ENCODE data around the gene PSMD7.

PSMD7 gene

GRCh38 chr16:74253161-74253938 lies 43.3 kb upstream of the PSMD7 start:
- no peak overlapping the region for H2BK120ac ChIP-seq (ENCODE audit: insufficient read depth, low read length, poor library complexity)
- H2AFZ ChIP-seq (ENCODE audit: insufficient read depth, low read length, poor library complexity), result no peak overlapping the region
- H4K91ac ChIP-seq (ENCODE audit: low read depth, low read length), result no peak overlapping the region
- H3K79me2 ChIP-seq (ENCODE audit: control insufficient read depth, insufficient read depth, low read length, poor library complexity), result no peaks in the 10 kb centered on the region
- no peak overlapping the region for H2AK5ac ChIP-seq (ENCODE audit: low read length)
- no peak overlapping the region for H3K4me3 ChIP-seq (ENCODE audit: low read depth, low read length)
- no peaks in the 10 kb centered on the region for H3K36me3 ChIP-seq (ENCODE audit: control insufficient read depth in 1 of 2, insufficient read depth in 2 of 2, low read length in 2 of 2)
- no peak overlapping the region for H3K4ac ChIP-seq (ENCODE audit: low read depth, low read length)
- H2BK5ac ChIP-seq (ENCODE audit: low read depth, low read length, poor library complexity), result no peak overlapping the region
- H3K14ac ChIP-seq (ENCODE audit: low read length), result no peak overlapping the region
- no peak overlapping the region for H3K9ac ChIP-seq (ENCODE audit: low read length)
- H4K8ac ChIP-seq (ENCODE audit: low read depth, low read length), result no peak overlapping the region
- no peak for DNase-seq
- H2BK12ac ChIP-seq (ENCODE audit: low read length), result no peak overlapping the region
- H3K4me2 ChIP-seq (ENCODE audit: low read length), result no peak overlapping the region
- no peaks in the 10 kb centered on the region for H3K4me1 ChIP-seq (ENCODE audit: control insufficient read depth in 1 of 2, insufficient read depth in 2 of 2, low read length in 2 of 2)
- H3K18ac ChIP-seq (ENCODE audit: low read length), result no peak overlapping the region
- H3K23ac ChIP-seq (ENCODE audit: low read length), result no peak overlapping the region
- no peaks in the 10 kb centered on the region for H3K9me3 ChIP-seq (ENCODE audit: insufficient read depth, low read depth, low read length)
- H3K27ac ChIP-seq (ENCODE audit: low read depth, low read length), result no peak overlapping the region
- H4K12ac ChIP-seq (ENCODE audit: low read depth, low read length), result no peak overlapping the region
- no peaks in the 10 kb centered on the region for H3K79me1 ChIP-seq (ENCODE audit: low read length)
- no CpG with 5 or more reads among the region's 6 CpGs for WGBS (ENCODE audit: extremely low coverage, insufficient coverage, insufficient read length)
- H3K27me3 ChIP-seq (ENCODE audit: insufficient read depth, low read length), result no peaks in the 10 kb centered on the region

GRCh38 chr16:74257061-74257460 lies 39.6 kb upstream of the PSMD7 start:
- Histone ChIP-seq H4K91ac (ENCODE audit: low read depth, low read length) (no peak overlapping the region), H3K9me3 (ENCODE audit: insufficient read depth, low read depth, low read length) (no peaks in the 10 kb centered on the region), H3K4ac (ENCODE audit: low read depth, low read length) (no peak overlapping the region), H2AK5ac (ENCODE audit: low read length) (no peak overlapping the region), H2AFZ (ENCODE audit: insufficient read depth, low read length, poor library complexity) (no peak overlapping the region), H3K36me3 (ENCODE audit: control insufficient read depth in 1 of 2, insufficient read depth in 2 of 2, low read length in 2 of 2) (no peaks in the 10 kb centered on the region), H3K27ac (ENCODE audit: low read depth, low read length) (no peak overlapping the region), H3K79me2 (ENCODE audit: control insufficient read depth, insufficient read depth, low read length, poor library complexity) (no peaks in the 10 kb centered on the region), H4K12ac (ENCODE audit: low read depth, low read length) (no peak overlapping the region), H3K18ac (ENCODE audit: low read length) (no peak overlapping the region), H3K27me3 (ENCODE audit: insufficient read depth, low read length) (no peaks in the 10 kb centered on the region), H3K79me1 (ENCODE audit: low read length) (no peaks in the 10 kb centered on the region), H2BK120ac (ENCODE audit: insufficient read depth, low read length, poor library complexity) (no peak overlapping the region), H3K14ac (ENCODE audit: low read length) (no peak overlapping the region), H3K4me3 (ENCODE audit: low read depth, low read length) (no peak overlapping the region), H2BK5ac (ENCODE audit: low read depth, low read length, poor library complexity) (no peak overlapping the region), H2BK12ac (ENCODE audit: low read length) (no peak overlapping the region), H3K4me1 (ENCODE audit: control insufficient read depth in 1 of 2, insufficient read depth in 2 of 2, low read length in 2 of 2) (no peaks in the 10 kb centered on the region), H3K23ac (ENCODE audit: low read length) (no peak overlapping the region), H3K4me2 (ENCODE audit: low read length) (no peak overlapping the region), H4K8ac (ENCODE audit: low read depth, low read length) (no peak overlapping the region), H3K9ac (ENCODE audit: low read length) (no peak overlapping the region)
- no CpG with 5 or more reads among the region's 7 CpGs for WGBS (ENCODE audit: extremely low coverage, insufficient coverage, insufficient read length)
- DNase-seq, result no peak

- Histone ChIP-seq H2BK5ac (ENCODE audit: low read depth, low read length, poor library complexity) (no peak overlapping the region), H3K79me1 (ENCODE audit: low read length) (no peaks in the 10 kb centered on the region), H4K91ac (ENCODE audit: low read depth, low read length) (no peak overlapping the region), H2AFZ (ENCODE audit: insufficient read depth, low read length, poor library complexity) (no peak overlapping the region), H3K9ac (ENCODE audit: low read length) (no peak overlapping the region), H3K4me3 (ENCODE audit: low read depth, low read length) (no peak overlapping the region), H4K8ac (ENCODE audit: low read depth, low read length) (no peak overlapping the region), H3K27ac (ENCODE audit: low read depth, low read length) (no peak overlapping the region), H3K9me3 (ENCODE audit: insufficient read depth, low read depth, low read length) (no peaks in the 10 kb centered on the region), H3K4me1 (ENCODE audit: control insufficient read depth in 1 of 2, insufficient read depth in 2 of 2, low read length in 2 of 2) (no peaks in the 10 kb centered on the region), H3K27me3 (ENCODE audit: insufficient read depth, low read length) (no peaks in the 10 kb centered on the region), H2BK120ac (ENCODE audit: insufficient read depth, low read length, poor library complexity) (no peak overlapping the region), H3K79me2 (ENCODE audit: control insufficient read depth, insufficient read depth, low read length, poor library complexity) (no peaks in the 10 kb centered on the region), H2AK5ac (ENCODE audit: low read length) (no peak overlapping the region), H3K23ac (ENCODE audit: low read length) (no peak overlapping the region), H3K36me3 (ENCODE audit: control insufficient read depth in 1 of 2, insufficient read depth in 2 of 2, low read length in 2 of 2) (no peaks in the 10 kb centered on the region), H2BK12ac (ENCODE audit: low read length) (no peak overlapping the region), H3K4ac (ENCODE audit: low read depth, low read length) (no peak overlapping the region), H3K18ac (ENCODE audit: low read length) (no peak overlapping the region), H4K12ac (ENCODE audit: low read depth, low read length) (no peak overlapping the region), H3K14ac (ENCODE audit: low read length) (no peak overlapping the region), H3K4me2 (ENCODE audit: low read length) (no peak overlapping the region)
- DNase-seq, result no peak
- WGBS (ENCODE audit: extremely low coverage, insufficient coverage, insufficient read length), result no CpG with 5 or more reads among the region's 5 CpGs
Observed at GRCh38 chr16:74261068-74261467, 35.5 kb upstream of the PSMD7 start.

GRCh38 chr16:74264811-74265210 lies 31.8 kb upstream of the PSMD7 start:
- no peak overlapping the region for H3K18ac ChIP-seq (ENCODE audit: low read length)
- no peak for DNase-seq
- no peak overlapping the region for H3K27ac ChIP-seq (ENCODE audit: low read depth, low read length)
- H4K8ac ChIP-seq (ENCODE audit: low read depth, low read length), result no peak overlapping the region
- H3K9me3 ChIP-seq (ENCODE audit: insufficient read depth, low read depth, low read length), result no peaks in the 10 kb centered on the region
- no peak overlapping the region for H2BK5ac ChIP-seq (ENCODE audit: low read depth, low read length, poor library complexity)
- H2BK120ac ChIP-seq (ENCODE audit: insufficient read depth, low read length, poor library complexity), result no peak overlapping the region
- no peak overlapping the region for H4K12ac ChIP-seq (ENCODE audit: low read depth, low read length)
- no peak overlapping the region for H3K4ac ChIP-seq (ENCODE audit: low read depth, low read length)
- H3K4me1 ChIP-seq (ENCODE audit: control insufficient read depth in 1 of 2, insufficient read depth in 2 of 2, low read length in 2 of 2), result no peaks in the 10 kb centered on the region
- H3K4me2 ChIP-seq (ENCODE audit: low read length), result no peak overlapping the region
- H4K91ac ChIP-seq (ENCODE audit: low read depth, low read length), result no peak overlapping the region
- no peak overlapping the region for H2AFZ ChIP-seq (ENCODE audit: insufficient read depth, low read length, poor library complexity)
- no peak overlapping the region for H2AK5ac ChIP-seq (ENCODE audit: low read length)
- WGBS (ENCODE audit: extremely low coverage, insufficient coverage, insufficient read length), result no CpG with 5 or more reads among the region's 3 CpGs
- H2BK12ac ChIP-seq (ENCODE audit: low read length), result no peak overlapping the region
- H3K36me3 ChIP-seq (ENCODE audit: control insufficient read depth in 1 of 2, insufficient read depth in 2 of 2, low read length in 2 of 2), result no peaks in the 10 kb centered on the region
- no peaks in the 10 kb centered on the region for H3K79me2 ChIP-seq (ENCODE audit: control insufficient read depth, insufficient read depth, low read length, poor library complexity)
- no peak overlapping the region for H3K14ac ChIP-seq (ENCODE audit: low read length)
- H3K27me3 ChIP-seq (ENCODE audit: insufficient read depth, low read length), result no peaks in the 10 kb centered on the region
- H3K4me3 ChIP-seq (ENCODE audit: low read depth, low read length), result no peak overlapping the region
- H3K23ac ChIP-seq (ENCODE audit: low read length), result no peak overlapping the region
- H3K9ac ChIP-seq (ENCODE audit: low read length), result no peak overlapping the region
- no peaks in the 10 kb centered on the region for H3K79me1 ChIP-seq (ENCODE audit: low read length)
